ENCODE results near the gene TNKS2.

Gene TNKS2

GRCh38 chr10:91860885-91861284, 62.7 kb downstream of the TNKS2 start:
- H3K36me3 ChIP-seq (replicated peaks): peaks cover 43% of the 10 kb centered on the region

GRCh38 chr10:91864099-91864498, 65.9 kb downstream of the TNKS2 start:
- H3K27ac ChIP-seq: no peak overlapping the region
- no peak overlapping the region for H3K4me3 ChIP-seq (ENCODE audit: low read depth, low read length)
- no peak for TF ChIP-seq CTCF (IDR thresholded peaks at IDR 0.05; ENCODE audit: low read depth, low read length, missing control alignments)
- H3K27me3 ChIP-seq (replicated peaks): no peaks in the 10 kb centered on the region
- peaks cover 24% of the 10 kb centered on the region for H3K36me3 ChIP-seq (replicated peaks)
- in situ Hi-C loops (cut with HindIII; ENCODE audit: low pct_ligation_motif_present, low sequenced_read_pairs): no loop called here
- no peak for DNase-seq

More at GRCh38 chr10:91860885-91861284, 62.7 kb downstream of the TNKS2 start:
- in situ Hi-C loops (cut with HindIII; ENCODE audit: low pct_ligation_motif_present, low sequenced_read_pairs): no loop called here
- H3K4me3 ChIP-seq (ENCODE audit: low read depth, low read length): no peak overlapping the region
- no peaks in the 10 kb centered on the region for H3K27me3 ChIP-seq (replicated peaks)
- no peak for TF ChIP-seq CTCF (IDR thresholded peaks at IDR 0.05; ENCODE audit: low read depth, low read length, missing control alignments)
- H3K27ac ChIP-seq: no peak overlapping the region
- no peak for DNase-seq

- Histone ChIP-seq H3K27me3 (replicated peaks) (no peaks in the 10 kb centered on the region), H3K27ac (no peak overlapping the region), H3K4me3 (ENCODE audit: low read depth, low read length) (no peak overlapping the region), H3K36me3 (replicated peaks) (peaks cover 19% of the 10 kb centered on the region)
- in situ Hi-C loops (cut with HindIII; ENCODE audit: low pct_ligation_motif_present, low sequenced_read_pairs): no loop called here
- TF ChIP-seq CTCF (IDR thresholded peaks at IDR 0.05; ENCODE audit: low read depth, low read length, missing control alignments): no peak
- DNase-seq: no peak
These were observed 66.5 kb downstream of the TNKS2 start for GRCh38 chr10:91864744-91865143.

GRCh38 chr10:91865562-91866081, 67.4 kb downstream of the TNKS2 start:
- peaks cover 14% of the 10 kb centered on the region for H3K36me3 ChIP-seq (replicated peaks)
- in situ Hi-C loops (cut with HindIII; ENCODE audit: low pct_ligation_motif_present, low sequenced_read_pairs): no loop called here

GRCh38 chr10:91875156-91875555, 76.9 kb downstream of the TNKS2 start:
- TF ChIP-seq CTCF (IDR thresholded peaks at IDR 0.05; ENCODE audit: low read depth, low read length, missing control alignments): no peak
- no peaks in the 10 kb centered on the region for H3K27me3 ChIP-seq (replicated peaks)
- no peak overlapping the region for H3K27ac ChIP-seq
- in situ Hi-C loops (cut with HindIII; ENCODE audit: low pct_ligation_motif_present, low sequenced_read_pairs): no loop called here
- DNase-seq: no peak
- no peak overlapping the region for H3K4me3 ChIP-seq (ENCODE audit: low read depth, low read length)
- H3K36me3 ChIP-seq (replicated peaks): no peaks in the 10 kb centered on the region

More at GRCh38 chr10:91865562-91866081, 67.4 kb downstream of the TNKS2 start:
- no peaks in the 10 kb centered on the region for H3K27me3 ChIP-seq (replicated peaks)
- TF ChIP-seq CTCF (IDR thresholded peaks at IDR 0.05; ENCODE audit: low read depth, low read length, missing control alignments): no peak
- no peak overlapping the region for H3K4me3 ChIP-seq (ENCODE audit: low read depth, low read length)
- no peak overlapping the region for H3K27ac ChIP-seq
- DNase-seq: no peak

GRCh38 chr10:91875779-91876178, 77.6 kb downstream of the TNKS2 start:
- no peak for TF ChIP-seq CTCF (IDR thresholded peaks at IDR 0.05; ENCODE audit: low read depth, low read length, missing control alignments)
- no peak for DNase-seq
- Histone ChIP-seq H3K27me3 (replicated peaks) (no peaks in the 10 kb centered on the region), H3K36me3 (replicated peaks) (no peaks in the 10 kb centered on the region), H3K27ac (no peak overlapping the region), H3K4me3 (ENCODE audit: low read depth, low read length) (no peak overlapping the region)
- in situ Hi-C loops (cut with HindIII; ENCODE audit: low pct_ligation_motif_present, low sequenced_read_pairs): no loop called here
